ENCODE measurements around the gene TULP1. TPM values are rescaled to one million over a fixed set of nuclear protein-coding genes. Genes with fewer than 3 reads are reported as not detected.

Gene TULP1
- total and polyA plus RNA-seq, 11 donors, result 0.15 TPM; not detected in 10

GRCh38 chr6:35489995-35490791, 22.5 kb downstream of the TULP1 start:
- no peaks in the 10 kb centered on the region for H3K36me3 ChIP-seq
- 5 to 17% (median 15%) methylated on average over 13 to 28 of the region's 28 CpGs for WGBS, 4 donors
- H3K9me3 ChIP-seq, result no peaks in the 10 kb centered on the region
- H3K4me3 ChIP-seq, result peak overlapping the region in 10 of 12 donors; percentile 3 to 49 (median 36)
- peaks cover 0 to 92% (median 61%) of the 10 kb centered on the region in 12 donors for H3K4me1 ChIP-seq
- TF ChIP-seq POLR2A (IDR thresholded peaks at IDR 0.05) (no peak), CTCF (IDR thresholded peaks at IDR 0.05) (no peak)
- DNase-seq (peak; percentile 89 to 94 (median 92)), ATAC-seq (peak; percentile 71 to 85 (median 74))
- H3K27ac ChIP-seq, result peak overlapping the region; percentile 18 to 100 (median 89)
- peaks cover 0 to 11% (median 0%) of the 10 kb centered on the region in 9 donors for H3K27me3 ChIP-seq
- intact Hi-C loops (cut with DNase I), result no loop called here

GRCh38 chr6:35489066-35489465, 23.6 kb downstream of the TULP1 start:
- whole genome bisulfite sequencing, 4 donors, result 75 to 92% (median 90%) methylated on average over 1 of the region's 1 CpG
- peaks cover 0 to 5% (median 1%) of the 10 kb centered on the region in 9 donors for H3K36me3 ChIP-seq
- no peak overlapping the region for H3K4me3 ChIP-seq
- no peaks in the 10 kb centered on the region for H3K9me3 ChIP-seq
- peak in 1 of 5 donors; percentile 22 for DNase-seq
- peak overlapping the region in 9 of 12 donors; percentile 59 to 100 (median 89) for H3K27ac ChIP-seq
- intact Hi-C loops (cut with DNase I), result no loop called here
- no peak for ATAC-seq
- H3K27me3 ChIP-seq, result peaks cover 0 to 9% (median 0%) of the 10 kb centered on the region in 9 donors
- no peak for TF ChIP-seq POLR2A (IDR thresholded peaks at IDR 0.05)
- no peak for TF ChIP-seq CTCF (IDR thresholded peaks at IDR 0.05)
- peaks cover 0 to 85% (median 55%) of the 10 kb centered on the region in 12 donors for H3K4me1 ChIP-seq

- intact Hi-C loops (cut with DNase I), result no loop called here
- Histone ChIP-seq H3K36me3 (peaks cover 0 to 9% (median 3%) of the 10 kb centered on the region in 9 donors), H3K4me3 (no peak overlapping the region), H3K27ac (peak overlapping the region in 8 of 12 donors; percentile 30 to 100 (median 88)), H3K9me3 (no peaks in the 10 kb centered on the region), H3K4me1 (peaks cover 0 to 79% (median 52%) of the 10 kb centered on the region in 12 donors), H3K27me3 (peaks cover 0 to 9% (median 0%) of the 10 kb centered on the region in 9 donors)
- no peak for ATAC-seq
- DNase-seq, result no peak
- TF ChIP-seq CTCF (IDR thresholded peaks at IDR 0.05) (no peak), POLR2A (IDR thresholded peaks at IDR 0.05) (no peak)
- 73 to 78% (median 75%) methylated on average over 9 of the region's 9 CpGs for WGBS, 4 donors
Measured at GRCh38 chr6:35488517-35488862, 24.2 kb downstream of the TULP1 start.

GRCh38 chr6:35487658-35488516, 24.8 kb downstream of the TULP1 start:
- Histone ChIP-seq H3K4me3 (no peak overlapping the region), H3K27me3 (peaks cover 0 to 5% (median 0%) of the 10 kb centered on the region in 9 donors), H3K9me3 (no peaks in the 10 kb centered on the region), H3K36me3 (peaks cover 0 to 13% (median 3%) of the 10 kb centered on the region in 9 donors), H3K27ac (peak overlapping the region in 9 of 12 donors; percentile 2 to 100 (median 64)), H3K4me1 (peaks cover 0 to 76% (median 50%) of the 10 kb centered on the region in 12 donors)
- TF ChIP-seq CTCF (IDR thresholded peaks at IDR 0.05), result no peak
- TF ChIP-seq POLR2A (IDR thresholded peaks at IDR 0.05), result no peak
- DNase-seq (no peak), ATAC-seq (no peak)
- 45 to 68% (median 54%) methylated on average over 9 of the region's 9 CpGs for WGBS, 4 donors
- intact Hi-C loops (cut with DNase I), result no loop called here
